ENCODE measurements around the gene MMD.

GRCh38 chr17:55377671-55378275 is 43.9 kb downstream of the MMD start:
- no peak for TF ChIP-seq POLR2A (IDR thresholded peaks at IDR 0.05)
- TF ChIP-seq, protein P1, sequence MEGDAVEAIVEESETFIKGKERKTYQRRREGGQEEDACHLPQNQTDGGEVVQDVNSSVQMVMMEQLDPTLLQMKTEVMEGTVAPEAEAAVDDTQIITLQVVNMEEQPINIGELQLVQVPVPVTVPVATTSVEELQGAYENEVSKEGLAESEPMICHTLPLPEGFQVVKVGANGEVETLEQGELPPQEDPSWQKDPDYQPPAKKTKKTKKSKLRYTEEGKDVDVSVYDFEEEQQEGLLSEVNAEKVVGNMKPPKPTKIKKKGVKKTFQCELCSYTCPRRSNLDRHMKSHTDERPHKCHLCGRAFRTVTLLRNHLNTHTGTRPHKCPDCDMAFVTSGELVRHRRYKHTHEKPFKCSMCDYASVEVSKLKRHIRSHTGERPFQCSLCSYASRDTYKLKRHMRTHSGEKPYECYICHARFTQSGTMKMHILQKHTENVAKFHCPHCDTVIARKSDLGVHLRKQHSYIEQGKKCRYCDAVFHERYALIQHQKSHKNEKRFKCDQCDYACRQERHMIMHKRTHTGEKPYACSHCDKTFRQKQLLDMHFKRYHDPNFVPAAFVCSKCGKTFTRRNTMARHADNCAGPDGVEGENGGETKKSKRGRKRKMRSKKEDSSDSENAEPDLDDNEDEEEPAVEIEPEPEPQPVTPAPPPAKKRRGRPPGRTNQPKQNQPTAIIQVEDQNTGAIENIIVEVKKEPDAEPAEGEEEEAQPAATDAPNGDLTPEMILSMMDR (IDR thresholded peaks at IDR 0.05) = no peak

All from vagina (tissue), 2 donors.